A549 (cell line): ENCODE data around the gene NPAS1. TPM values are rescaled to one million over a fixed set of nuclear protein-coding genes. Genes with fewer than 3 reads are reported as not detected.

Source experiments
- ATAC-seq, 2 experiments: fragments of 200-7000 bp in 1 of 2; fragments of >200 bp in 1 of 2; cut with Nextera tagmentation in 1 of 2; cut with Tn5 transposase in 1 of 2; 3 replicates each; pipeline versions ENCODE4 v1.8.0 to v1.9.1; 2018 to 2020; ENCODE audit warnings: mild to moderate bottlenecking in 1 of 2, moderate library complexity in 1 of 2
- CTCF ChIA-PET: fragments of 300-600 bp; sonication (Branson Sonifier 250); formaldehyde crosslinking; extraction: SDS; loops from one replicate; lab custom pipeline; 2021; ENCODE audit warnings: antibody characterized with exemption, inconsistent platforms; lab: Yijun Ruan, JAX
- POLR2A ChIA-PET: fragments of 350-600 bp; formaldehyde crosslinking; extraction: SDS; loops from one replicate; lab custom pipeline; 2021; ENCODE audit warnings: antibody characterized with exemption, inconsistent platforms; lab: Yijun Ruan, JAX
- DNase-seq, 2 experiments: peaks; one replicate each; pipeline versions ENCODE4 v3.0.0 to v3.0.0-alpha.2; 2011 to 2016; ENCODE audit warnings: low read depth in 1 of 2, low spot score in 1 of 2
- FAIRE-seq: peaks from 2 replicates; lab custom pipeline; 2011; peaks lifted over from hg19 to GRCh38; lab: Jason Lieb, UNC
- H3K27ac ChIP-seq, 2 experiments: fragments of >200 bp; sonication (Bioruptor Twin); formaldehyde crosslinking; 3 replicates each; pipeline ENCODE4 v1.5.1; 2016 to 2017
- H3K4me1 ChIP-seq: fragments of >200 bp; sonication (Bioruptor Twin); formaldehyde crosslinking; 3 replicates; pipeline ENCODE4 v1.6.1; 2016
- H3K4me2 ChIP-seq: fragments of >200 bp; sonication (Bioruptor Twin); formaldehyde crosslinking; 3 replicates; pipeline ENCODE4 v1.6.1; 2016
- H3K4me3 ChIP-seq: fragments of >200 bp; sonication (Bioruptor Twin); formaldehyde crosslinking; 3 replicates; pipeline ENCODE4 v1.5.1; 2016
- H3K9me3 ChIP-seq: fragments of >200 bp; sonication (Bioruptor Twin); formaldehyde crosslinking; 3 replicates; pipeline ENCODE4 v1.6.1; 2016
- BHLHE40 ChIP-seq: IDR thresholded peaks from 2 replicates; pipeline ENCODE4 v1.6.1; 2012; ENCODE audit warnings: low read depth, low read length, inconsistent platforms
- CBX2 ChIP-seq: fragments of 200-600 bp; sonication (generic); IDR thresholded peaks from 2 replicates; pipeline ENCODE4 v1.6.1; 2016; ENCODE audit warnings: low read depth, mild to moderate bottlenecking, borderline replicate concordance
- CHD2 ChIP-seq: fragments of 150-350 bp; IDR thresholded peaks from 2 replicates; pipeline ENCODE4 v1.6.1; 2014; ENCODE audit warnings: low read length; ENCODE audit not compliant: partially characterized antibody
- EHF ChIP-seq: fragments of 250-450 bp; sonication (Bioruptor Pico); IDR thresholded peaks from 2 replicates; pipeline ENCODE4 v1.5.0; 2020; ENCODE audit warnings: mild to moderate bottlenecking
- EP300 ChIP-seq, 2 experiments: fragments of >200 bp; sonication (Bioruptor Twin); formaldehyde crosslinking; IDR thresholded peaks; 2 replicates in 1 of 2; 3 replicates in 1 of 2; pipeline ENCODE4 v1.6.1; 2016 to 2017
- ESRRA ChIP-seq: fragments of 150-350 bp; IDR thresholded peaks from 2 replicates; pipeline ENCODE4 v1.6.1; 2014; ENCODE audit warnings: mild to moderate bottlenecking, low read length, borderline replicate concordance
- FOSL2 ChIP-seq, 2 experiments: fragments of 450-650 bp in 1 of 2; fragments of >200 bp in 1 of 2; sonication (Bioruptor Twin) in 1 of 2; formaldehyde crosslinking; IDR thresholded peaks; 2 replicates each; pipeline versions ENCODE4 v1.5.0 to v1.6.1; 2016 to 2020; ENCODE audit warnings: mild to moderate bottlenecking in 1 of 2, moderate library complexity in 1 of 2
- GATA3 ChIP-seq: IDR thresholded peaks from 2 replicates; pipeline ENCODE4 v1.6.1; 2012; ENCODE audit warnings: borderline replicate concordance
- HOXB13 ChIP-seq: fragments of 250-450 bp; sonication (Bioruptor Pico); IDR thresholded peaks from 2 replicates; pipeline ENCODE4 v1.5.0; 2020; ENCODE audit warnings: low read depth, mild to moderate bottlenecking, moderate library complexity
- JUN ChIP-seq, 2 experiments: fragments of >200 bp; sonication (Bioruptor Twin); formaldehyde crosslinking; IDR thresholded peaks; 2 replicates in 1 of 2; 3 replicates in 1 of 2; pipeline ENCODE4 v1.6.1; 2016 to 2017
- JUNB ChIP-seq: fragments of >200 bp; sonication (Bioruptor Twin); formaldehyde crosslinking; IDR thresholded peaks from 2 replicates; pipeline ENCODE4 v1.6.1; 2016
- KDM5A ChIP-seq: fragments of 200-600 bp; sonication (generic); IDR thresholded peaks from 2 replicates; pipeline ENCODE4 v1.6.1; 2016; ENCODE audit warnings: antibody characterized with exemption, mild to moderate bottlenecking
- MAFK ChIP-seq: fragments of 450-650 bp; IDR thresholded peaks from 2 replicates; pipeline ENCODE4 v1.6.1; 2014; ENCODE audit not compliant: partially characterized antibody
- MAZ ChIP-seq: fragments of 150-350 bp; IDR thresholded peaks from 2 replicates; pipeline ENCODE4 v1.6.1; 2014; ENCODE audit warnings: antibody characterized with exemption, low read depth, low read length, borderline replicate concordance
- NR3C1 ChIP-seq: fragments of >200 bp; sonication (Bioruptor Twin); formaldehyde crosslinking; IDR thresholded peaks from 3 replicates; pipeline ENCODE4 v1.6.1; 2017
- PHF8 ChIP-seq: fragments of 200-600 bp; sonication (generic); IDR thresholded peaks from 2 replicates; pipeline ENCODE4 v1.6.1; 2016; ENCODE audit warnings: low read depth, mild to moderate bottlenecking, antibody characterized with exemption, moderate library complexity, borderline replicate concordance
- POLR2A ChIP-seq: IDR thresholded peaks from 2 replicates; pipeline ENCODE4 v1.6.1; 2012; ENCODE audit warnings: mild to moderate bottlenecking, low read length
- POLR2AphosphoS2 ChIP-seq: conservative IDR thresholded peaks from 2 replicates; pipeline ENCODE4 v1.6.1; 2012; ENCODE audit warnings: low read length, improper control_type of control experiment, inconsistent platforms
- RARB ChIP-seq: fragments of 250-450 bp; sonication (Bioruptor Pico); IDR thresholded peaks from 2 replicates; pipeline ENCODE4 v1.8.0; 2021; ENCODE audit warnings: mild to moderate bottlenecking, moderate library complexity
- RCOR1 ChIP-seq: fragments of 150-350 bp; IDR thresholded peaks from 2 replicates; pipeline ENCODE4 v1.6.1; 2014; ENCODE audit warnings: antibody characterized with exemption, low read length, low read depth
- SMC3 ChIP-seq: fragments of >200 bp; sonication (Bioruptor Twin); formaldehyde crosslinking; IDR thresholded peaks from 3 replicates; pipeline ENCODE4 v1.6.1; 2018; ENCODE audit warnings: inconsistent platforms
- SREBF2 ChIP-seq: fragments of 450-650 bp; IDR thresholded peaks from 2 replicates; pipeline ENCODE4 v1.6.1; 2014; ENCODE audit warnings: mild to moderate bottlenecking, moderate library complexity
- WGBS: methylation state at CpG from one replicate; pipeline ENCODE4 v1.1.6; 2017; ENCODE audit errors: missing lambda C conversion rate; 5-methylcytosine and 5-hydroxymethylcytosine counted together
- polyA plus RNA-seq, 4 experiments: library from polyadenylated mRNA; depleted of rRNA in 3 of 4; stranded (reverse); fragments of >200 nt; fragmentation: RNase III in 1 of 4; extraction: RNeasy Plus Mini Kit Qiagen cat#74134 plus additional on column Dnase treatment in 1 of 4; gene quantifications; 2 replicates in 3 of 4; 3 replicates in 1 of 4; pipeline ENCODE4 v1.2.3, GENCODE V29; 2011 to 2017
- TF ChIP-seq, protein P1 (sequence below): fragments of >200 bp; sonication (Bioruptor Twin); formaldehyde crosslinking; IDR thresholded peaks from 3 replicates; pipeline ENCODE4 v1.6.1; 2016
- TF ChIP-seq, protein P2 (sequence below): fragments of 150-350 bp; IDR thresholded peaks from 2 replicates; pipeline ENCODE4 v1.6.1; 2014; ENCODE audit warnings: low read depth, mild to moderate bottlenecking, low read length
- TF ChIP-seq, protein P3 (sequence below): fragments of 250-450 bp; sonication (Bioruptor Pico); IDR thresholded peaks from 2 replicates; pipeline ENCODE4 v1.5.0; 2021; ENCODE audit warnings: mild to moderate bottlenecking, moderate library complexity, borderline replicate concordance
- TF ChIP-seq, protein P4 (sequence below): fragments of 200-600 bp; sonication (generic); IDR thresholded peaks from 2 replicates; pipeline ENCODE4 v1.6.1; 2016; ENCODE audit warnings: antibody characterized with exemption, mild to moderate bottlenecking, moderate library complexity

The NPAS1 gene
- polyA plus RNA-seq, 2 of the 4 experiments (the other 2 are of a cell fraction), result 1.5 to 2.3 TPM

DNA sequence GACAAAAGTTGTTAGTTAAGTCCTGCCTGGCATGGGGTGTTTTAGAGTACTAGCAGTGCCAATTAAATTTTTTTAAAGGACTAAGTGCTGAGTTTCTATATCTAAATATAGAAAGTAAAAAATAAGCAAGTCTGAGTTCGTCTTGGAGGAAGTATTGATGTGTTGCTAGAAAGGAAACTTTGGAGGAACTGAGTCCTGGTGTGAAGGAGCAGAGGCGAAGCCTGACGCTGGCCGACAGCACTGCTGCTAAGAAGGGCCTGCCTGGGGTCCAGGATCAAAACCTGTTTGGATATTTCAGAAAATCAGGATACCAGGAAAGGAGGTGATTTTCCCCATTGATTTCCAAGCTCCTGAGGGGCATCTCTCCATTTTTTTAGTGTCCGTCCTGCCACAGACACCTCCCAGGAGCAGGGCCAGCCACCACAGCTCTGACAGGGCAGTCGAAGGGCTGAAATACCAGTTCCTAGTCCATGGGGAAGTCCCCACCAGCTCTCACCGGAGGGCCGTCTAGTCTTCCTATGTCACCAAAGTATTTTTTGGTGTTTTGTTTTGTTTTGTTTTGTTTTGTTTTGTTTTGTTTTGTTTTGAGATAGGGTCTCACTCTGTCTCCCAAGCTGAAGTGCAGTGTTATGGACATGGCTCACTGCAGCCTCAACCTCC lies 38.2 kb upstream of the NPAS1 start:
- FAIRE-seq (no peak), ATAC-seq (no peak), DNase-seq (no peak)
- H3K27ac ChIP-seq, result no peak overlapping the region
- WGBS, result 87% methylated on average over 8 of the region's 8 CpGs
- H3K4me3 ChIP-seq, result no peak overlapping the region
- no peak overlapping the region for H3K4me2 ChIP-seq
- ChIA-PET CTCF (interaction anchor here (0.7 to 4.4 kb wide), 8 partner anchors 7 to 230 kb away, joined by 3 to 50 read pairs (median 4); no protein-coding TSS in a partner anchor), POLR2A (no interaction called here)
- peaks cover 50% of the 10 kb centered on the region for H3K4me1 ChIP-seq
- no peak for TF ChIP-seq JUN (IDR thresholded peaks at IDR 0.05)
- TF ChIP-seq MAZ, result no peak
- TF ChIP-seq, protein P1, sequence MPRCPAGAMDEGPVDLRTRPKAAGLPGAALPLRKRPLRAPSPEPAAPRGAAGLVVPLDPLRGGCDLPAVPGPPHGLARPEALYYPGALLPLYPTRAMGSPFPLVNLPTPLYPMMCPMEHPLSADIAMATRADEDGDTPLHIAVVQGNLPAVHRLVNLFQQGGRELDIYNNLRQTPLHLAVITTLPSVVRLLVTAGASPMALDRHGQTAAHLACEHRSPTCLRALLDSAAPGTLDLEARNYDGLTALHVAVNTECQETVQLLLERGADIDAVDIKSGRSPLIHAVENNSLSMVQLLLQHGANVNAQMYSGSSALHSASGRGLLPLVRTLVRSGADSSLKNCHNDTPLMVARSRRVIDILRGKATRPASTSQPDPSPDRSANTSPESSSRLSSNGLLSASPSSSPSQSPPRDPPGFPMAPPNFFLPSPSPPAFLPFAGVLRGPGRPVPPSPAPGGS, result no peak
- no peak for TF ChIP-seq CBX2
- TF ChIP-seq POLR2A, result no peak
- no peak for TF ChIP-seq SREBF2
- no peak for TF ChIP-seq NR3C1
- no peak for TF ChIP-seq JUNB
- TF ChIP-seq MAFK, result no peak
- TF ChIP-seq RCOR1, result no peak
- TF ChIP-seq, protein P2, sequence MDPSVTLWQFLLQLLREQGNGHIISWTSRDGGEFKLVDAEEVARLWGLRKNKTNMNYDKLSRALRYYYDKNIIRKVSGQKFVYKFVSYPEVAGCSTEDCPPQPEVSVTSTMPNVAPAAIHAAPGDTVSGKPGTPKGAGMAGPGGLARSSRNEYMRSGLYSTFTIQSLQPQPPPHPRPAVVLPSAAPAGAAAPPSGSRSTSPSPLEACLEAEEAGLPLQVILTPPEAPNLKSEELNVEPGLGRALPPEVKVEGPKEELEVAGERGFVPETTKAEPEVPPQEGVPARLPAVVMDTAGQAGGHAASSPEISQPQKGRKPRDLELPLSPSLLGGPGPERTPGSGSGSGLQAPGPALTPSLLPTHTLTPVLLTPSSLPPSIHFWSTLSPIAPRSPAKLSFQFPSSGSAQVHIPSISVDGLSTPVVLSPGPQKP, result no peak
- no peak for TF ChIP-seq GATA3
- TF ChIP-seq HOXB13, result no peak
- TF ChIP-seq, protein P3, sequence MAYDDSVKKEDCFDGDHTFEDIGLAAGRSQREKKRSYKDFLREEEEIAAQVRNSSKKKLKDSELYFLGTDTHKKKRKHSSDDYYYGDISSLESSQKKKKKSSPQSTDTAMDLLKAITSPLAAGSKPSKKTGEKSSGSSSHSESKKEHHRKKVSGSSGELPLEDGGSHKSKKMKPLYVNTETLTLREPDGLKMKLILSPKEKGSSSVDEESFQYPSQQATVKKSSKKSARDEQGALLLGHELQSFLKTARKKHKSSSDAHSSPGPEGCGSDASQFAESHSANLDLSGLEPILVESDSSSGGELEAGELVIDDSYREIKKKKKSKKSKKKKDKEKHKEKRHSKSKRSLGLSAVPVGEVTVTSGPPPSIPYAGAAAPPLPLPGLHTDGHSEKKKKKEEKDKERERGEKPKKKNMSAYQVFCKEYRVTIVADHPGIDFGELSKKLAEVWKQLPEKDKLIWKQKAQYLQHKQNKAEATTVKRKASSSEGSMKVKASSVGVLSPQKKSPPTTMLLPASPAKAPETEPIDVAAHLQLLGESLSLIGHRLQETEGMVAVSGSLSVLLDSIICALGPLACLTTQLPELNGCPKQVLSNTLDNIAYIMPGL (CRISPR knock-in tag), result no peak
- TF ChIP-seq CHD2, result no peak
- no peak for TF ChIP-seq POLR2AphosphoS2
- no peak for TF ChIP-seq FOSL2 (IDR thresholded peaks at IDR 0.05)
- TF ChIP-seq FOSL2 (CRISPR knock-in tag; IDR thresholded peaks at IDR 0.05), result no peak
- no peaks in the 10 kb centered on the region for H3K9me3 ChIP-seq

DNA sequence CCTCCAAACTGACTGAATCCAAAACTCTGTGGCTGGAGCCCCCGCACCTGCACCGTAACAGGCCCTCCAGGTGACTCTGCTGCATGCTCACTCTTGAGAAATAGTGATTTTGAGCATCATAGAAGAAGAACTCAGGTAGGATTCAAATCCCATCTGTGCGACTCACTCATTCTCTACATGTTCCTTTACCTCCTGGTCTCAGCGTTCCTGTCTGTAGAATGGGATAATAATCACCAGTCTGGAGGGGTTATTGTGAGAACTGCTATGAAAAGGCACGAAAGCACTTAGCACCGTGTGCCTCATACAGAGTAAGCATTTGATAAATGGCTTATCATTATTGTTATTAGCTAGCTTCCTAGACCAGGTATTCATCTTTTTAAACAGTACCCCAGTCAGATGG lies 36.5 kb upstream of the NPAS1 start:
- no peak overlapping the region for H3K4me3 ChIP-seq
- POLR2A ChIA-PET, result interaction anchor here (0.5 to 1.1 kb wide), 3 partner anchors 89 to 194 kb away, joined by 3 to 13 read pairs (median 7); partner anchors contain the start of gene SLC1A5
- no peak overlapping the region for H3K27ac ChIP-seq
- DNase-seq, result no peak
- H3K4me2 ChIP-seq, result no peak overlapping the region
- no peaks in the 10 kb centered on the region for H3K9me3 ChIP-seq
- TF ChIP-seq CHD2 (no peak), EHF (CRISPR knock-in tag) (no peak), KDM5A (no peak), EP300 (IDR thresholded peaks at IDR 0.05) (no peak), NR3C1 (no peak), ESRRA (no peak), RARB (CRISPR knock-in tag) (no peak), BHLHE40 (no peak), PHF8 (no peak), SMC3 (no peak)
- TF ChIP-seq, protein P3 (CRISPR knock-in tag), result no peak
- TF ChIP-seq, protein P4, sequence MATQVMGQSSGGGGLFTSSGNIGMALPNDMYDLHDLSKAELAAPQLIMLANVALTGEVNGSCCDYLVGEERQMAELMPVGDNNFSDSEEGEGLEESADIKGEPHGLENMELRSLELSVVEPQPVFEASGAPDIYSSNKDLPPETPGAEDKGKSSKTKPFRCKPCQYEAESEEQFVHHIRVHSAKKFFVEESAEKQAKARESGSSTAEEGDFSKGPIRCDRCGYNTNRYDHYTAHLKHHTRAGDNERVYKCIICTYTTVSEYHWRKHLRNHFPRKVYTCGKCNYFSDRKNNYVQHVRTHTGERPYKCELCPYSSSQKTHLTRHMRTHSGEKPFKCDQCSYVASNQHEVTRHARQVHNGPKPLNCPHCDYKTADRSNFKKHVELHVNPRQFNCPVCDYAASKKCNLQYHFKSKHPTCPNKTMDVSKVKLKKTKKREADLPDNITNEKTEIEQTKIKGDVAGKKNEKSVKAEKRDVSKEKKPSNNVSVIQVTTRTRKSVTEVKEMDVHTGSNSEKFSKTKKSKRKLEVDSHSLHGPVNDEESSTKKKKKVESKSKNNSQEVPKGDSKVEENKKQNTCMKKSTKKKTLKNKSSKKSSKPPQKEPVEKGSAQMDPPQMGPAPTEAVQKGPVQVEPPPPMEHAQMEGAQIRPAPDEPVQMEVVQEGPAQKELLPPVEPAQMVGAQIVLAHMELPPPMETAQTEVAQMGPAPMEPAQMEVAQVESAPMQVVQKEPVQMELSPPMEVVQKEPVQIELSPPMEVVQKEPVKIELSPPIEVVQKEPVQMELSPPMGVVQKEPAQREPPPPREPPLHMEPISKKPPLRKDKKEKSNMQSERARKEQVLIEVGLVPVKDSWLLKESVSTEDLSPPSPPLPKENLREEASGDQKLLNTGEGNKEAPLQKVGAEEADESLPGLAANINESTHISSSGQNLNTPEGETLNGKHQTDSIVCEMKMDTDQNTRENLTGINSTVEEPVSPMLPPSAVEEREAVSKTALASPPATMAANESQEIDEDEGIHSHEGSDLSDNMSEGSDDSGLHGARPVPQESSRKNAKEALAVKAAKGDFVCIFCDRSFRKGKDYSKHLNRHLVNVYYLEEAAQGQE, result no peak
- TF ChIP-seq, all 56 proteins: peak for 0
- peaks cover 39% of the 10 kb centered on the region for H3K4me1 ChIP-seq
- WGBS, result 92% methylated on average over 6 of the region's 6 CpGs
- CTCF ChIA-PET, result interaction anchor here (0.6 to 16.0 kb wide), 5 partner anchors 8 to 166 kb away, joined by 3 to 339 read pairs (median 3); no protein-coding TSS in a partner anchor
- FAIRE-seq, result no peak
- ATAC-seq, result no peak
